Measurements from ENCODE around the gene C5orf34.
"Not testable (repeated sequence)": the region's sequence is repeated elsewhere in the genome, so short reads cannot be mapped to it uniquely, and the experiment has no call there.

GRCh38 chr5:43511062-43511461 lies 3.9 kb downstream of the C5orf34 start:
- TF ChIP-seq CTCF (conservative IDR thresholded peaks at IDR 0.05); ZFX (IDR thresholded peaks at IDR 0.05): not testable (repeated sequence)
